HEK293 (cell line): ENCODE results near the gene PSORS1C1.

Experiments
- BCL11A ChIP-seq: fragments of 450-650 bp; formaldehyde crosslinking; IDR thresholded peaks from 2 replicates; pipeline ENCODE4 v1.5.1; 2016; ENCODE audit warnings: low read depth, missing biosample characterization, missing genetic modification characterization
- FEZF1 ChIP-seq: fragments of 450-650 bp; formaldehyde crosslinking; IDR thresholded peaks from 2 replicates; pipeline ENCODE4 v1.5.1; 2016; ENCODE audit warnings: missing biosample characterization, missing genetic modification characterization
- HOXA7 ChIP-seq: sonication (generic); formaldehyde crosslinking; IDR thresholded peaks from 2 replicates; pipeline ENCODE4 v1.8.1; 2022; ENCODE audit warnings: missing genetic modification reagents, borderline replicate concordance
- HOXC10 ChIP-seq: sonication (generic); formaldehyde crosslinking; IDR thresholded peaks from 2 replicates; pipeline ENCODE4 v1.8.1; 2023; ENCODE audit warnings: mild to moderate bottlenecking, missing genetic modification reagents
- OVOL3 ChIP-seq: fragments of 450-650 bp; formaldehyde crosslinking; IDR thresholded peaks from 2 replicates; pipeline ENCODE4 v1.5.1; 2016; ENCODE audit warnings: missing biosample characterization, missing genetic modification characterization
- PBX3 ChIP-seq: sonication (generic); formaldehyde crosslinking; IDR thresholded peaks from 2 replicates; pipeline ENCODE4 v1.8.1; 2022; ENCODE audit warnings: mild to moderate bottlenecking, moderate library complexity, missing genetic modification reagents
- PRDM10 ChIP-seq: fragments of 450-650 bp; formaldehyde crosslinking; IDR thresholded peaks from 2 replicates; pipeline ENCODE4 v1.5.1; 2016; ENCODE audit warnings: missing biosample characterization, missing genetic modification characterization
- PRDM2 ChIP-seq: fragments of 450-650 bp; formaldehyde crosslinking; IDR thresholded peaks from 2 replicates; pipeline ENCODE4 v1.5.1; 2016; ENCODE audit warnings: missing biosample characterization, missing genetic modification characterization, borderline replicate concordance
- RBAK ChIP-seq: fragments of 450-650 bp; formaldehyde crosslinking; IDR thresholded peaks from 2 replicates; pipeline ENCODE4 v1.5.1; 2016; ENCODE audit warnings: missing biosample characterization, missing genetic modification characterization
- WT1 ChIP-seq: fragments of 450-650 bp; formaldehyde crosslinking; IDR thresholded peaks from 2 replicates; pipeline ENCODE4 v1.5.1; 2016; ENCODE audit warnings: missing biosample characterization, missing genetic modification characterization
- ZBTB17 ChIP-seq: fragments of 450-650 bp; formaldehyde crosslinking; IDR thresholded peaks from 2 replicates; pipeline ENCODE4 v1.5.1; 2016; ENCODE audit warnings: missing biosample characterization, missing genetic modification characterization
- ZBTB8A ChIP-seq: fragments of 450-650 bp; formaldehyde crosslinking; IDR thresholded peaks from 2 replicates; pipeline ENCODE4 v1.5.1; 2016; ENCODE audit warnings: missing biosample characterization, missing genetic modification characterization
- ZFP3 ChIP-seq: fragments of 450-650 bp; formaldehyde crosslinking; IDR thresholded peaks from 2 replicates; pipeline ENCODE4 v1.5.1; 2016; ENCODE audit warnings: low read depth, missing biosample characterization, missing genetic modification characterization
- ZFP41 ChIP-seq: fragments of 450-650 bp; formaldehyde crosslinking; IDR thresholded peaks from 2 replicates; pipeline ENCODE4 v1.5.1; 2016; ENCODE audit warnings: missing biosample characterization, missing genetic modification characterization, borderline replicate concordance
- ZNF146 ChIP-seq: fragments of 450-650 bp; formaldehyde crosslinking; IDR thresholded peaks from 2 replicates; pipeline ENCODE4 v1.5.1; 2016; ENCODE audit warnings: missing biosample characterization, missing genetic modification characterization
- ZNF148 ChIP-seq: fragments of 450-650 bp; formaldehyde crosslinking; IDR thresholded peaks from 2 replicates; pipeline ENCODE4 v1.5.0; 2017; ENCODE audit warnings: missing biosample characterization, missing genetic modification characterization, borderline replicate concordance
- ZNF16 ChIP-seq: fragments of 450-650 bp; formaldehyde crosslinking; IDR thresholded peaks from 2 replicates; pipeline ENCODE4 v1.5.1; 2016; ENCODE audit warnings: low read depth, missing biosample characterization, missing genetic modification characterization
- ZNF23 ChIP-seq: fragments of 450-650 bp; formaldehyde crosslinking; IDR thresholded peaks from 2 replicates; pipeline ENCODE4 v1.5.1; 2016; ENCODE audit warnings: missing biosample characterization, missing genetic modification characterization, borderline replicate concordance
- ZNF274 ChIP-seq, 2 experiments: fragments of 200-500 bp in 1 of 2; fragments of 450-650 bp in 1 of 2; sonication (Bioruptor generic) in 1 of 2; formaldehyde crosslinking in 1 of 2; IDR thresholded peaks; 2 replicates each; pipeline versions ENCODE4 v1.5.1 to v1.6.1; 2014 to 2016; ENCODE audit warnings: borderline replicate concordance in 1 of 2, inconsistent platforms in 1 of 2, low read length in 1 of 2, missing biosample characterization in 1 of 2, missing genetic modification characterization in 1 of 2
- ZNF404 ChIP-seq: fragments of 450-650 bp; formaldehyde crosslinking; IDR thresholded peaks from 2 replicates; pipeline ENCODE4 v1.5.1; 2017; ENCODE audit warnings: missing biosample characterization, missing genetic modification characterization
- ZNF416 ChIP-seq: fragments of 450-650 bp; formaldehyde crosslinking; IDR thresholded peaks from 2 replicates; pipeline ENCODE4 v1.5.1; 2016; ENCODE audit warnings: missing biosample characterization, missing genetic modification characterization
- ZNF514 ChIP-seq: fragments of 450-650 bp; formaldehyde crosslinking; IDR thresholded peaks from 2 replicates; pipeline ENCODE4 v1.5.1; 2016; ENCODE audit warnings: missing biosample characterization, missing genetic modification characterization
- ZNF571 ChIP-seq: fragments of 450-650 bp; formaldehyde crosslinking; IDR thresholded peaks from 2 replicates; pipeline ENCODE4 v1.5.0; 2017; ENCODE audit warnings: missing biosample characterization, missing genetic modification characterization
- ZNF768 ChIP-seq: fragments of 450-650 bp; formaldehyde crosslinking; IDR thresholded peaks from 2 replicates; pipeline ENCODE4 v1.5.1; 2018; ENCODE audit warnings: missing biosample characterization, mild to moderate bottlenecking, missing genetic modification characterization
- ZNF785 ChIP-seq: fragments of 450-650 bp; formaldehyde crosslinking; IDR thresholded peaks from 2 replicates; pipeline ENCODE4 v1.5.1; 2016; ENCODE audit warnings: missing biosample characterization, missing genetic modification characterization
- ZNF791 ChIP-seq: fragments of 450-650 bp; formaldehyde crosslinking; IDR thresholded peaks from 2 replicates; pipeline ENCODE4 v1.5.1; 2016; ENCODE audit warnings: missing biosample characterization, missing genetic modification characterization

Gene PSORS1C1

GRCh38 chr6:31158863-31159855 is 44.6 kb downstream of the PSORS1C1 start (continued):
- no peak for TF ChIP-seq PRDM2 (tag by site-specific recombination)
- TF ChIP-seq ZFP41 (tag by site-specific recombination), result no peak
- no peak for TF ChIP-seq ZNF768
- no peak for TF ChIP-seq ZNF791 (tag by site-specific recombination)
- TF ChIP-seq BCL11A (tag by site-specific recombination), result no peak
- no peak for TF ChIP-seq ZFP3 (tag by site-specific recombination)
- no peak for TF ChIP-seq ZNF571
- peak; percentile 56 for TF ChIP-seq PRDM10 (tag by site-specific recombination)
- no peak for TF ChIP-seq OVOL3 (tag by site-specific recombination)
- no peak for TF ChIP-seq ZNF16 (tag by site-specific recombination)
- TF ChIP-seq ZNF146 (tag by site-specific recombination), result no peak
- TF ChIP-seq ZNF416 (tag by site-specific recombination), result no peak
- TF ChIP-seq ZNF23 (tag by site-specific recombination), result no peak
- TF ChIP-seq ZNF148 (tag by site-specific recombination), result no peak
- no peak for TF ChIP-seq ZNF785
- TF ChIP-seq HOXC10 (CRISPR knock-in tag), result no peak
- no peak for TF ChIP-seq FEZF1
- TF ChIP-seq HOXA7 (CRISPR knock-in tag), result no peak
- no peak for TF ChIP-seq ZNF404 (tag by site-specific recombination)
- TF ChIP-seq WT1 (tag by site-specific recombination), result no peak
- no peak for TF ChIP-seq RBAK (tag by site-specific recombination)
- peak; percentile 91 for TF ChIP-seq ZBTB17 (tag by site-specific recombination)
- TF ChIP-seq ZBTB8A, result peak; percentile 37; the same call in 1 of the 2 replicates
- TF ChIP-seq ZNF274 (IDR thresholded peaks at IDR 0.05; ENCODE audit: low read length), result no peak
- TF ChIP-seq ZNF274 (tag by site-specific recombination; IDR thresholded peaks at IDR 0.05; ENCODE audit: borderline replicate concordance), result no peak
- no peak for TF ChIP-seq ZNF514
- TF ChIP-seq PBX3 (CRISPR knock-in tag), result no peak
